PC-9 (cell line): ENCODE results near the gene PCDHGA7. TPM values are rescaled to one million over a fixed set of nuclear protein-coding genes. Genes with fewer than 3 reads are reported as not detected.
"Not testable (repeated sequence)": the region's sequence is repeated elsewhere in the genome, so short reads cannot be mapped to it uniquely, and the experiment has no call there.

Source experiments
- BruUV-seq: library from RNA; stranded (reverse); fragments of 400-500 nt; replicated peaks from 2 replicates; lab custom pipeline; 2021; lab: Mats Ljungman, UMichigan
- CTCF ChIA-PET: fragments of 300-600 bp; sonication (Branson Sonifier 250); formaldehyde crosslinking; loops from one replicate; lab custom pipeline; 2022; ENCODE audit warnings: antibody characterized with exemption; lab: Charles Lee
- POLR2A ChIA-PET: fragments of 300-600 bp; sonication (Branson Sonifier 250); formaldehyde crosslinking; loops from one replicate; lab custom pipeline; 2022; ENCODE audit warnings: antibody characterized with exemption; ENCODE audit not compliant: unreplicated experiment; lab: Charles Lee
- DNase-seq, 2 experiments: peaks; one replicate each; pipeline versions ENCODE4 v3.0.0 to v3.0.0-alpha.2; 2015 to 2022; ENCODE audit warnings: mixed read lengths in 1 of 2
- H2AFZ ChIP-seq: fragments of 200-600 bp; sonication (generic); 2 replicates; pipeline ENCODE4 v1.8.1; 2017; ENCODE audit warnings: antibody characterized with exemption
- H3F3A ChIP-seq: fragments of 200-600 bp; sonication (generic); 2 replicates; pipeline ENCODE4 v1.8.1; 2017; ENCODE audit warnings: antibody characterized with exemption, mild to moderate bottlenecking, low read depth; ENCODE audit not compliant: insufficient read depth
- H3K27ac ChIP-seq: fragments of 200-600 bp; sonication (generic); 2 replicates; pipeline ENCODE4 v1.6.1; 2016; ENCODE audit warnings: mixed run types
- H3K27me3 ChIP-seq: fragments of 200-600 bp; sonication (generic); 2 replicates; pipeline ENCODE4 v1.6.1; 2016; ENCODE audit warnings: low read depth, mixed run types; ENCODE audit not compliant: insufficient read depth
- H3K36me3 ChIP-seq: fragments of 200-600 bp; sonication (generic); 2 replicates; pipeline ENCODE4 v1.6.1; 2016; ENCODE audit warnings: low read depth, mixed run types
- H3K4me1 ChIP-seq: fragments of 200-600 bp; sonication (generic); replicated peaks from 2 replicates; pipeline ENCODE4 v1.6.1; 2016; ENCODE audit warnings: mixed run types; ENCODE audit not compliant: insufficient read depth
- H3K4me2 ChIP-seq: fragments of 200-600 bp; sonication (generic); 2 replicates; pipeline ENCODE4 v1.6.1; 2017; ENCODE audit warnings: mixed run types
- H3K4me3 ChIP-seq: fragments of 200-600 bp; sonication (generic); 2 replicates; pipeline ENCODE4 v1.6.1; 2016; ENCODE audit warnings: mixed run types
- H3K79me2 ChIP-seq: fragments of 200-600 bp; sonication (generic); 2 replicates; pipeline ENCODE4 v1.6.1; 2017; ENCODE audit warnings: low read depth, mixed run types
- H3K9me2 ChIP-seq: fragments of 200-600 bp; sonication (generic); 2 replicates; pipeline ENCODE4 v1.8.1; 2017; ENCODE audit warnings: mild to moderate bottlenecking; ENCODE audit not compliant: insufficient read depth
- H3K9me3 ChIP-seq: fragments of 200-600 bp; sonication (generic); 2 replicates; pipeline ENCODE4 v1.8.1; 2016; ENCODE audit warnings: low read depth; ENCODE audit not compliant: insufficient read depth
- H4K20me1 ChIP-seq: fragments of 200-600 bp; sonication (generic); 2 replicates; pipeline ENCODE4 v1.8.1; 2017; ENCODE audit not compliant: insufficient read depth
- CTCF ChIP-seq: fragments of 200-600 bp; sonication (generic); conservative IDR thresholded peaks from 2 replicates; pipeline ENCODE4 v1.6.1; 2017; ENCODE audit warnings: mixed run types, antibody characterized with exemption, mild to moderate bottlenecking, moderate library complexity
- EZH2 ChIP-seq: fragments of 200-600 bp; sonication (generic); IDR thresholded peaks from 2 replicates; pipeline ENCODE4 v1.8.0; 2017; ENCODE audit warnings: antibody characterized with exemption, low read depth
- intact Hi-C: fragments of 100-400 bp; cut with micrococcal nuclease; formaldehyde crosslinking; loops from one replicate; pipeline ENCODE4 v1.10.0; 2022; ENCODE audit not compliant: unreplicated experiment
- total RNA-seq: library from RNA; stranded (reverse); gene quantifications from 2 replicates; pipeline ENCODE4 v1.2.3, GENCODE V29; 2021

The PCDHGA7 gene
- total RNA-seq, 1 experiment from 2014 or later = not detected

- ChIA-PET POLR2A (no interaction called here), CTCF (interaction anchor here (0.9 kb wide), 1 partner anchor 277 kb away, joined by 3 read pairs; the partner anchor contains the start of gene PCDHB2)
- intact Hi-C loops = no loop called here
- H3K27ac ChIP-seq = no peak overlapping the region
- H3K9me2 ChIP-seq = no peaks in the 10 kb centered on the region
- H3K9me3 ChIP-seq = peaks cover 5% of the 10 kb centered on the region; the same call in 1 of the 2 replicates
- no peak for TF ChIP-seq EZH2
- TF ChIP-seq CTCF = no peak
- no peak for DNase-seq
- H3K79me2 ChIP-seq = no peaks in the 10 kb centered on the region
- no peaks in the 10 kb centered on the region for H3F3A ChIP-seq
- no peaks in the 10 kb centered on the region for H4K20me1 ChIP-seq
- H3K4me3 ChIP-seq = no peak overlapping the region
- peaks cover 36% of the 10 kb centered on the region; the same call in 1 of the 2 replicates for H3K27me3 ChIP-seq
- H2AFZ ChIP-seq = no peak overlapping the region
- H3K4me1 ChIP-seq = no peaks in the 10 kb centered on the region
- no peak overlapping the region for H3K4me2 ChIP-seq
- no TSS peak for BruUV-seq
- no peaks in the 10 kb centered on the region for H3K36me3 ChIP-seq
Measured at GRCh38 chr5:141371572-141372475, 10.7 kb upstream of the PCDHGA7 start.

DNA sequence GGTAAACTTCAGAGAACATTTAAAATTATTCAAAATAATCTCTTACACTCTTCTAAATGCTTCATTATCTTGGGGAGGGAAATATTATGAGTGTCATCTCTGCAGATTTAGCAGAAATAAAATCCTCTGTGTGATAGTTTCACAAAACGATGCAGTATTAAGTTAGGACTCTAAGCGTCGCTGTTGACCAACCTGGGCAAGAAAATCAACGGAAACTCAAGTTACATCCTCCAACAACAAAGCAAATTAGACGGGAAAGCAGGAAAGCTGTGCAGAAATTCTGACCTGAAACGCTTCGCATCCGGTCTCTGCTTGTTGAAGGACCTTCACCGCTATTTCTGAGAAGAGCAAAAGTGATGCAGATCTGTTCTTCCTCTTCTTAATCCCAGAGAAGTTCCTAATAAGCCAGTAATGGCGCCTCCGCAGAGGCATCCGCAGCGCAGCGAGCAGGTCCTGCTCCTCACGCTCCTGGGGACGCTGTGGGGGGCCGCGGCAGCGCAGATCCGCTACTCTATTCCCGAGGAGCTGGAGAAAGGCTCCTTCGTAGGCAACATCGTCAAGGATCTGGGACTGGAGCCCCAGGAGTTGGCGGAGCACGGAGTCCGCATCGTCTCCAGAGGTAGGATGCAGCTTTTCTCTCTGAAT, 8.7 kb upstream of the PCDHGA7 start, which contains the start of gene PCDHGA6:
TSS of gene PCDHGA6 (plus strand) at position 219 of the 645 bp plus-strand sequence. CDS start at position 412, 193 bp downstream.
- H3K9me2 ChIP-seq = no peaks in the 10 kb centered on the region
- no peak within 1 kb of the TSS for H3K27ac ChIP-seq
- H2AFZ ChIP-seq = no peak within 1 kb of the TSS
- TF ChIP-seq CTCF = peak; percentile 46; the same call in 1 of the 2 replicates
- TF ChIP-seq EZH2 = no peak
- CTCF ChIA-PET = interaction anchor here (1.0 kb wide), 1 partner anchor 192 kb away, joined by 3 read pairs; no protein-coding TSS in a partner anchor
- POLR2A ChIA-PET = no interaction called here
- no peaks in the 10 kb centered on the region; the same call in 1 of the 2 replicates for H3K9me3 ChIP-seq
- no TSS peak for BruUV-seq
- no peak for DNase-seq
- H3K79me2 ChIP-seq = no peaks in the 10 kb centered on the region
- intact Hi-C loops = no loop called here
- no peak within 1 kb of the TSS for H3K4me3 ChIP-seq
- H3F3A ChIP-seq = no peaks in the 10 kb centered on the region
- H3K27me3 ChIP-seq = peaks cover 28% of the 10 kb centered on the region; the same call in 1 of the 2 replicates
- no peaks in the 10 kb centered on the region for H3K36me3 ChIP-seq
- H4K20me1 ChIP-seq = no peaks in the 10 kb centered on the region
- H3K4me1 ChIP-seq = no peaks in the 10 kb centered on the region
- H3K4me2 ChIP-seq = no peak within 1 kb of the TSS

- Histone ChIP-seq H3K9me3 (no peaks in the 10 kb centered on the region; the same call in 1 of the 2 replicates), H3K4me1 (no peaks in the 10 kb centered on the region), H3K36me3 (no peaks in the 10 kb centered on the region), H3K4me3 (no peak overlapping the region), H3K9me2 (no peaks in the 10 kb centered on the region), H3K79me2 (no peaks in the 10 kb centered on the region), H2AFZ (no peak overlapping the region), H3K4me2 (no peak overlapping the region), H4K20me1 (no peaks in the 10 kb centered on the region), H3K27me3 (peaks cover 24% of the 10 kb centered on the region; the same call in 1 of the 2 replicates), H3K27ac (no peak overlapping the region), H3F3A (no peaks in the 10 kb centered on the region)
- CTCF ChIA-PET = no interaction called here
- BruUV-seq = no TSS peak
- DNase-seq = no peak
- intact Hi-C loops = no loop called here
- POLR2A ChIA-PET = no interaction called here
- TF ChIP-seq EZH2 = no peak
- TF ChIP-seq CTCF = no peak
Measured at GRCh38 chr5:141374627-141375026, 7.9 kb upstream of the PCDHGA7 start.

DNA sequence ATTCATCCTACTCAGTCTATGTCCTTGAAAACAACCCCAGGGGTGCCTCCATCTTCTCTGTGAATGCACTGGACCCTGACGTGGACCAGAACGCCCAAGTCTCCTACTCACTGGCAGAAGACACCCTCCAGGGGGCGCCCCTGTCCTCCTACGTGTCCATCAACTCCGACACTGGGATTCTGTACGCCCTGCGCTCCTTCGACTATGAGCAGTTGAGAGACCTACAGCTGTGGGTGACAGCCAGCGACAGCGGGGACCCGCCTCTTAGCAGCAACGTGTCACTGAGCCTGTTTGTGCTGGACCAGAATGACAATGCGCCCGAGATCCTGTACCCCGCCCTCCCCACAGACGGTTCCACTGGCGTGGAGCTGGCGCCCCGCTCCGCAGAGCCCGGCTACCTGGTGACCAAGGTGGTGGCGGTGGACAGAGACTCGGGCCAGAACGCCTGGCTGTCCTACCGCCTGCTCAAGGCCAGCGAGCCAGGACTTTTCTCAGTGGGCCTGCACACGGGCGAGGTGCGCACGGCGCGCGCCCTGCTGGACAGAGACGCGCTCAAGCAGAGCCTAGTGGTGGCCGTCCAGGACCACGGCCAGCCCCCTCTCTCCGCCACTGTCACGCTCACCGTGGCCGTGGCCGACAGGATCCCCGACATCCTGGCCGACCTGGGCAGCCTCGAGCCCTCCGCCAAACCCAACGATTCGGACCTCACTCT, 6.9 kb upstream of the PCDHGA7 start:
- H3K36me3 ChIP-seq, intact Hi-C loops, DNase-seq, H2AFZ ChIP-seq, H3K79me2 ChIP-seq, POLR2A ChIA-PET, BruUV-seq, H3K4me1 ChIP-seq, H3K9me2 ChIP-seq, H3K4me2 ChIP-seq, H3K27ac ChIP-seq, CTCF ChIA-PET, H4K20me1 ChIP-seq, H3K9me3 ChIP-seq, H3K4me3 ChIP-seq, H3F3A ChIP-seq: not testable (repeated sequence)
- peaks cover 20% of the 10 kb centered on the region; the same call in 1 of the 2 replicates for H3K27me3 ChIP-seq
